HEK293 (cell line): ENCODE measurements around the gene ASAP2.

Experiments used
- CTCF ChIA-PET: fragments of 350-600 bp; formaldehyde crosslinking; extraction: SDS; loops from one replicate; lab custom pipeline; 2021; ENCODE audit warnings: antibody characterized with exemption; lab: Yijun Ruan, JAX
- POLR2A ChIA-PET: fragments of 300-600 bp; formaldehyde crosslinking; extraction: SDS; loops from one replicate; lab custom pipeline; 2020; ENCODE audit warnings: antibody characterized with exemption, inconsistent platforms; lab: Yijun Ruan, JAX
- H3K27ac ChIP-seq: fragments of 200-500 bp; sonication (Bioruptor generic); 2 replicates; pipeline ENCODE4 v1.5.1; 2014; ENCODE audit warnings: low read depth, low read length, control low read depth, inconsistent platforms; ENCODE audit errors: extremely low read depth
- H3K36me3 ChIP-seq, 2 experiments: fragments of 200-500 bp in 1 of 2; sonication (Bioruptor generic) in 1 of 2; 1 replicate in 1 of 2; 2 replicates in 1 of 2; pipeline ENCODE4 v1.5.1; 2014 to 2017; ENCODE audit warnings: inconsistent platforms in 2 of 2, low read length in 2 of 2; ENCODE audit not compliant: control insufficient read depth in 2 of 2, insufficient read depth in 1 of 2
- H3K4me1 ChIP-seq: fragments of 200-500 bp; sonication (Bioruptor generic); 2 replicates; pipeline ENCODE4 v1.5.1; 2014; ENCODE audit warnings: mild to moderate bottlenecking, low read length, inconsistent platforms; ENCODE audit not compliant: control insufficient read depth, insufficient read depth
- H3K4me3 ChIP-seq: 2 replicates; pipeline ENCODE4 v1.5.1; 2011; ENCODE audit warnings: low read depth, mild to moderate bottlenecking, control low read depth, low read length, moderate library complexity
- H3K9me3 ChIP-seq: fragments of 200-500 bp; sonication (Bioruptor generic); 2 replicates; pipeline ENCODE4 v1.5.1; 2014; ENCODE audit warnings: low read depth, low read length, inconsistent platforms; ENCODE audit not compliant: control insufficient read depth, insufficient read depth
- GLIS1 ChIP-seq: fragments of 450-650 bp; formaldehyde crosslinking; IDR thresholded peaks from 2 replicates; pipeline ENCODE4 v1.5.1; 2016; ENCODE audit warnings: missing biosample characterization, missing genetic modification characterization
- HOXC10 ChIP-seq: sonication (generic); formaldehyde crosslinking; IDR thresholded peaks from 2 replicates; pipeline ENCODE4 v1.8.1; 2023; ENCODE audit warnings: mild to moderate bottlenecking, missing genetic modification reagents
- REST ChIP-seq: fragments of 450-650 bp; formaldehyde crosslinking; IDR thresholded peaks from 2 replicates; pipeline ENCODE4 v1.5.1; 2016; ENCODE audit warnings: missing biosample characterization, missing genetic modification characterization
- SALL2 ChIP-seq: fragments of 450-650 bp; formaldehyde crosslinking; IDR thresholded peaks from 2 replicates; pipeline ENCODE4 v1.5.0; 2017; ENCODE audit warnings: missing biosample characterization, mild to moderate bottlenecking, missing genetic modification characterization, borderline replicate concordance
- SP7 ChIP-seq: fragments of 450-650 bp; formaldehyde crosslinking; IDR thresholded peaks from 2 replicates; pipeline ENCODE4 v1.5.1; 2016; ENCODE audit warnings: missing biosample characterization, missing genetic modification characterization
- ZBTB11 ChIP-seq: fragments of 450-650 bp; formaldehyde crosslinking; conservative IDR thresholded peaks from 2 replicates; pipeline ENCODE4 v1.5.1; 2016; ENCODE audit warnings: low read depth, missing biosample characterization, missing genetic modification characterization
- ZBTB48 ChIP-seq: fragments of 450-650 bp; formaldehyde crosslinking; IDR thresholded peaks from 2 replicates; pipeline ENCODE4 v1.5.1; 2016; ENCODE audit warnings: missing biosample characterization, missing genetic modification characterization
- ZEB2 ChIP-seq: fragments of 450-650 bp; formaldehyde crosslinking; IDR thresholded peaks from 2 replicates; pipeline ENCODE4 v1.5.1; 2016; ENCODE audit warnings: missing biosample characterization, missing genetic modification characterization
- ZFP3 ChIP-seq: fragments of 450-650 bp; formaldehyde crosslinking; IDR thresholded peaks from 2 replicates; pipeline ENCODE4 v1.5.1; 2016; ENCODE audit warnings: low read depth, missing biosample characterization, missing genetic modification characterization
- ZNF138 ChIP-seq: fragments of 450-650 bp; formaldehyde crosslinking; IDR thresholded peaks from 2 replicates; pipeline ENCODE4 v1.5.1; 2016; ENCODE audit warnings: missing biosample characterization, missing genetic modification characterization, borderline replicate concordance
- ZNF146 ChIP-seq: fragments of 450-650 bp; formaldehyde crosslinking; IDR thresholded peaks from 2 replicates; pipeline ENCODE4 v1.5.1; 2016; ENCODE audit warnings: missing biosample characterization, missing genetic modification characterization
- ZNF157 ChIP-seq: fragments of 450-650 bp; formaldehyde crosslinking; IDR thresholded peaks from 2 replicates; pipeline ENCODE4 v1.5.1; 2016; ENCODE audit warnings: missing biosample characterization, missing genetic modification characterization
- ZNF202 ChIP-seq: fragments of 450-650 bp; formaldehyde crosslinking; IDR thresholded peaks from 2 replicates; pipeline ENCODE4 v1.5.1; 2016; ENCODE audit warnings: missing biosample characterization, missing genetic modification characterization, borderline replicate concordance
- ZNF274 ChIP-seq, 2 experiments: fragments of 200-500 bp in 1 of 2; fragments of 450-650 bp in 1 of 2; sonication (Bioruptor generic) in 1 of 2; formaldehyde crosslinking in 1 of 2; IDR thresholded peaks; 2 replicates each; pipeline versions ENCODE4 v1.5.1 to v1.6.1; 2014 to 2016; ENCODE audit warnings: borderline replicate concordance in 1 of 2, inconsistent platforms in 1 of 2, low read length in 1 of 2, missing biosample characterization in 1 of 2, missing genetic modification characterization in 1 of 2
- ZNF394 ChIP-seq: fragments of 450-650 bp; formaldehyde crosslinking; IDR thresholded peaks from 2 replicates; pipeline ENCODE4 v1.5.1; 2016; ENCODE audit warnings: missing biosample characterization, missing genetic modification characterization, mild to moderate bottlenecking, moderate library complexity, borderline replicate concordance
- ZNF416 ChIP-seq: fragments of 450-650 bp; formaldehyde crosslinking; IDR thresholded peaks from 2 replicates; pipeline ENCODE4 v1.5.1; 2016; ENCODE audit warnings: missing biosample characterization, missing genetic modification characterization
- ZNF48 ChIP-seq: fragments of 450-650 bp; formaldehyde crosslinking; IDR thresholded peaks from 2 replicates; pipeline ENCODE4 v1.5.1; 2016; ENCODE audit warnings: missing biosample characterization, missing genetic modification characterization
- ZNF513 ChIP-seq: fragments of 450-650 bp; IDR thresholded peaks from 2 replicates; pipeline ENCODE4 v1.5.1; 2018; ENCODE audit warnings: missing biosample characterization, missing genetic modification characterization
- ZNF629 ChIP-seq: fragments of 450-650 bp; formaldehyde crosslinking; IDR thresholded peaks from 2 replicates; pipeline ENCODE4 v1.5.1; 2017; ENCODE audit warnings: missing biosample characterization, missing genetic modification characterization
- ZNF658 ChIP-seq: fragments of 450-650 bp; formaldehyde crosslinking; IDR thresholded peaks from 2 replicates; pipeline ENCODE4; 2016; ENCODE audit warnings: missing biosample characterization, missing genetic modification characterization
- ZNF677 ChIP-seq: fragments of 450-650 bp; IDR thresholded peaks from 2 replicates; pipeline ENCODE4 v1.5.0; 2018; ENCODE audit warnings: missing biosample characterization, mild to moderate bottlenecking, missing genetic modification characterization, moderate library complexity
- ZNF701 ChIP-seq: fragments of 450-650 bp; formaldehyde crosslinking; IDR thresholded peaks from 2 replicates; pipeline ENCODE4 v1.5.1; 2016; ENCODE audit warnings: missing biosample characterization, missing genetic modification characterization
- ZNF747 ChIP-seq: fragments of 450-650 bp; formaldehyde crosslinking; IDR thresholded peaks from 2 replicates; pipeline ENCODE4 v1.5.1; 2016; ENCODE audit warnings: missing biosample characterization, missing genetic modification characterization
- ZSCAN16 ChIP-seq: fragments of 450-650 bp; formaldehyde crosslinking; IDR thresholded peaks from 2 replicates; pipeline ENCODE4 v1.5.1; 2016; ENCODE audit warnings: missing biosample characterization, missing genetic modification characterization

ASAP2 gene

GRCh38 chr2:9417725-9418124, 211.1 kb downstream of the ASAP2 start:
- ChIA-PET POLR2A (no interaction called here), CTCF (no interaction called here)
- H3K36me3 ChIP-seq, result peaks cover 0 to 29% of the 10 kb centered on the region in 2 experiments; a peak in 2 of 3 replicates
- peak; percentile 94 for TF ChIP-seq ZBTB48 (tag by site-specific recombination)
- TF ChIP-seq ZEB2, result no peak
- no peak for TF ChIP-seq ZFP3
- TF ChIP-seq ZNF274 (IDR thresholded peaks at IDR 0.05; ENCODE audit: low read length), result no peak
- TF ChIP-seq ZNF274 (tag by site-specific recombination; IDR thresholded peaks at IDR 0.05; ENCODE audit: borderline replicate concordance), result no peak
- H3K4me1 ChIP-seq, result no peaks in the 10 kb centered on the region; the same call in 1 of the 2 replicates
- H3K4me3 ChIP-seq, result no peak overlapping the region
- no peak overlapping the region for H3K27ac ChIP-seq
- no peaks in the 10 kb centered on the region for H3K9me3 ChIP-seq

- H3K36me3 ChIP-seq, result peaks cover 0 to 25% of the 10 kb centered on the region in 2 experiments; a peak in 1 of 3 replicates
- CTCF ChIA-PET, result interaction anchor here (0.6 kb wide), 1 partner anchor 68 kb away, joined by 3 read pairs; no protein-coding TSS in a partner anchor
- H3K9me3 ChIP-seq, result no peaks in the 10 kb centered on the region
- no peak overlapping the region for H3K4me3 ChIP-seq
- H3K27ac ChIP-seq, result no peak overlapping the region
- TF ChIP-seq ZNF629 (tag by site-specific recombination) (no peak), ZNF394 (tag by site-specific recombination) (no peak), ZNF202 (no peak), ZNF138 (tag by site-specific recombination) (no peak), ZNF157 (tag by site-specific recombination) (no peak), GLIS1 (no peak), ZNF146 (tag by site-specific recombination) (no peak), HOXC10 (CRISPR knock-in tag) (no peak), ZNF416 (tag by site-specific recombination) (no peak), ZNF513 (tag by site-specific recombination) (no peak), REST (tag by site-specific recombination) (no peak), ZNF677 (tag by site-specific recombination) (no peak), SALL2 (tag by site-specific recombination) (no peak), SP7 (tag by site-specific recombination) (no peak), ZNF701 (no peak), ZNF48 (no peak), ZSCAN16 (tag by site-specific recombination) (no peak), ZNF658 (tag by site-specific recombination) (no peak), ZBTB11 (tag by site-specific recombination) (no peak), ZNF747 (tag by site-specific recombination) (no peak)
- TF ChIP-seq, all 188 proteins: peak for 0
- H3K4me1 ChIP-seq, result no peaks in the 10 kb centered on the region; the same call in 1 of the 2 replicates
- POLR2A ChIA-PET, result no interaction called here
Measured at GRCh38 chr2:9418746-9419145, 212.1 kb downstream of the ASAP2 start.
